ENCODE results near the gene CDK5RAP1.
"Not testable (repeated sequence)": the region's sequence is repeated elsewhere in the genome, so short reads cannot be mapped to it uniquely, and the experiment has no call there.

CDK5RAP1 gene

DNA sequence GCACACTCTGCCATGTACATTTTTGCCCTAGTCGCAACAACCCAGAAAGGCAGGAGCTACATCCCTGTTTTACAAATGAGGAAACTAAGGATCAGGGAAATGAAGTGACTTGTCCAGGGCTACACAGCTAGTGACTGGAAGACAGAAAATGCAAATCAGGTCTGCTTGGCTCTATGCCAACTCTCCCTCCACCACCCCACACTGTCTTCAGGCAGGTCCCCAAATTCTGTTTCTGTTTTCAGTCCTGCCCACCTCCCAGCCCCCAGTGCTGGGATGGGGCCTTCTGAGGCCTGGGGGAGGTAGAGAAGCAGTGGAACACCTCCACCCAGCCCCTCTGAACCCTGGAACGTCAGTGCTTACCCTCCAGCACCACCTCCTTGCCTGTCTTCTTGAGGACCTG is 37.2 kb upstream of the CDK5RAP1 start:
- Histone ChIP-seq H3K27me3 (ENCODE audit: control insufficient read depth, insufficient read depth, low read length) (no peaks in the 10 kb centered on the region), H3K4me1 (ENCODE audit: control insufficient read depth, insufficient read depth, low read length) (peaks cover 15% of the 10 kb centered on the region), H3K4me2 (ENCODE audit: low read length) (no peak overlapping the region), H3K9me3 (replicated peaks; ENCODE audit: low read length) (no peaks in the 10 kb centered on the region), H3K9ac (ENCODE audit: low read depth, low read length) (no peak overlapping the region), H3K36me3 (ENCODE audit: insufficient read depth, low read length) (no peaks in the 10 kb centered on the region), H3K4me3 (ENCODE audit: low read length) (no peak overlapping the region)

- no peak overlapping the region for H3K4me2 ChIP-seq (ENCODE audit: low read length)
- no peaks in the 10 kb centered on the region for H3K36me3 ChIP-seq (ENCODE audit: insufficient read depth, low read length)
Observed at GRCh38 chr20:33437141-33437911, 36.0 kb upstream of the CDK5RAP1 start.

GRCh38 chr20:33434434-33434833 is 33.1 kb upstream of the CDK5RAP1 start:
- Histone ChIP-seq H3K9me3 (replicated peaks; ENCODE audit: low read length) (no peaks in the 10 kb centered on the region), H3K4me2 (ENCODE audit: low read length) (no peak overlapping the region), H3K9ac (ENCODE audit: low read depth, low read length) (no peak overlapping the region), H3K4me3 (ENCODE audit: low read length) (no peak overlapping the region), H3K4me1 (ENCODE audit: control insufficient read depth, insufficient read depth, low read length) (peaks cover 10% of the 10 kb centered on the region), H3K27me3 (ENCODE audit: control insufficient read depth, insufficient read depth, low read length) (no peaks in the 10 kb centered on the region), H3K36me3 (ENCODE audit: insufficient read depth, low read length) (no peaks in the 10 kb centered on the region)

More at GRCh38 chr20:33437141-33437911, 36.0 kb upstream of the CDK5RAP1 start:
- Histone ChIP-seq H3K27me3 (ENCODE audit: control insufficient read depth, insufficient read depth, low read length) (no peaks in the 10 kb centered on the region), H3K9ac (ENCODE audit: low read depth, low read length) (no peak overlapping the region), H3K9me3 (replicated peaks; ENCODE audit: low read length) (no peaks in the 10 kb centered on the region), H3K4me1 (ENCODE audit: control insufficient read depth, insufficient read depth, low read length) (peaks cover 10% of the 10 kb centered on the region), H3K4me3 (ENCODE audit: low read length) (no peak overlapping the region)

DNA sequence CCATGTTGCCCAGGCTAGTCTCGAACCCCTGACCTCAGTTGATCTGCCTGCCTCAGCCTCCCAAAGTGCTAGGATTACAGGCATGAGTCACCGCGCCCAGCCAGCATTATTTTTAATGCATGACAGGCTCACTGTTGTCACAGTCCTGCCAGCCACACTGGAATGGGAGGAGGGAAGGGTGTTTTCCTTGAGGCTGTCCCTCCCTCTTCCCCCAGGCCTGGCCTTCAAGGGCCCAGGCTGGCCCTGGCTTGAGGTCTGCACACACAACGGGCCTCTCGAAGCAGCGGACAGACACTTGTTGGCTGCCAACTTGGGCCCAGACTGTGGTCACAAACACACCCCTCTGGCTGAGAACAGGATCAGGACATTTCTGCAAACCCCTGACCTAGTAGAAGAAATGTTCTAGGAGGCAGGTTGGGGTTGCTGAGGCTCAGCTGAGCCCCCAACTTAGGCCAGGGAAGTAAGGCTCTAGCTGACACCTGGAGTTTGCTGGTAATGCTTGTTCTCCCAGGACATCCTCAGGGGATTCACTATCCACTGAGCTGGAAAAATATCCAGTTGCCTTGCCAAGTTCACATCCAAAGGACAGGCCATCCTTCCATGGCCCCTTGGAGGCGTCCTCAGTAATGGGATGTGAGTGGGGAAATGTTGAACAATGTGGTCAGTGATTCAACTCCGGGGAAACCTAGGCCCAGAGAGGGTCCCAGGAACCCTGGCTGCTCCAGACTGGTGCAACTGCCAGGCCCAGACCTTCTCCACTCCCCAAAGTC is 32.3 kb upstream of the CDK5RAP1 start:
- no peak overlapping the region for H3K4me2 ChIP-seq (ENCODE audit: low read length)
- H3K4me1 ChIP-seq (ENCODE audit: control insufficient read depth, insufficient read depth, low read length), result peaks cover 10% of the 10 kb centered on the region
- H3K9me3 ChIP-seq (replicated peaks; ENCODE audit: low read length), result no peaks in the 10 kb centered on the region
- no peak overlapping the region for H3K9ac ChIP-seq (ENCODE audit: low read depth, low read length)
- no peak overlapping the region for H3K4me3 ChIP-seq (ENCODE audit: low read length)
- H3K36me3 ChIP-seq (ENCODE audit: insufficient read depth, low read length), result no peaks in the 10 kb centered on the region
- no peaks in the 10 kb centered on the region for H3K27me3 ChIP-seq (ENCODE audit: control insufficient read depth, insufficient read depth, low read length)

GRCh38 chr20:33431797-33432381 is 30.6 kb upstream of the CDK5RAP1 start:
- no peaks in the 10 kb centered on the region for H3K9me3 ChIP-seq (replicated peaks; ENCODE audit: low read length)
- H3K27me3 ChIP-seq (ENCODE audit: control insufficient read depth, insufficient read depth, low read length), result no peaks in the 10 kb centered on the region
- H3K36me3 ChIP-seq (ENCODE audit: insufficient read depth, low read length), result no peaks in the 10 kb centered on the region
- no peak overlapping the region for H3K9ac ChIP-seq (ENCODE audit: low read depth, low read length)
- H3K4me2 ChIP-seq (ENCODE audit: low read length), result no peak overlapping the region
- no peak overlapping the region for H3K4me3 ChIP-seq (ENCODE audit: low read length)
- H3K4me1 ChIP-seq (ENCODE audit: control insufficient read depth, insufficient read depth, low read length), result peaks cover 5% of the 10 kb centered on the region

DNA sequence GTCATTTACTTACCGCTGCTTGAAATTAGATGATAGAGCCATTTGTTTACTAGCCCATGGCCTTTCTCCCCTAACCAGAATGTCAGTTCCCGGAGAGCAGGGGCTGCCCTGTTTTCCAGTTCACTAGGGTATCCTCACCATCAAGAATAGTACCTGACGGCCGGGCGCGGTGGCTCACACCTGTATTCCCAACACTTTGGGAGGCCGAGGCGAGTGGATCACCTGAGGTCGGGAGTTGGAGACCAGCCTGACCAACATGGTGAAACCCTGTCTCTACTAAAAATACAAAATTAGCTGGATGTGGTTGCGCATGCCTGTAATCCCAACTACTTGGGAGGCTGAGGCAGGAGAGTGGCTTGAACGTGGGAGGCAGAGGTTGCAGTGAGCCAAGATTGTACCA is 22.6 kb upstream of the CDK5RAP1 start:
- Histone ChIP-seq H3K4me2 (ENCODE audit: low read length) (peak overlapping the region; percentile 5), H3K9ac (ENCODE audit: low read depth, low read length) (peak overlapping the region; percentile 64), H3K4me1 (ENCODE audit: control insufficient read depth, insufficient read depth, low read length) (peaks cover 16% of the 10 kb centered on the region)
- not testable (repeated sequence) for H3K27me3 ChIP-seq (ENCODE audit: control insufficient read depth, insufficient read depth, low read length); H3K4me3 ChIP-seq (ENCODE audit: low read length); H3K9me3 ChIP-seq (replicated peaks; ENCODE audit: low read length); H3K36me3 ChIP-seq (ENCODE audit: insufficient read depth, low read length)

DNA sequence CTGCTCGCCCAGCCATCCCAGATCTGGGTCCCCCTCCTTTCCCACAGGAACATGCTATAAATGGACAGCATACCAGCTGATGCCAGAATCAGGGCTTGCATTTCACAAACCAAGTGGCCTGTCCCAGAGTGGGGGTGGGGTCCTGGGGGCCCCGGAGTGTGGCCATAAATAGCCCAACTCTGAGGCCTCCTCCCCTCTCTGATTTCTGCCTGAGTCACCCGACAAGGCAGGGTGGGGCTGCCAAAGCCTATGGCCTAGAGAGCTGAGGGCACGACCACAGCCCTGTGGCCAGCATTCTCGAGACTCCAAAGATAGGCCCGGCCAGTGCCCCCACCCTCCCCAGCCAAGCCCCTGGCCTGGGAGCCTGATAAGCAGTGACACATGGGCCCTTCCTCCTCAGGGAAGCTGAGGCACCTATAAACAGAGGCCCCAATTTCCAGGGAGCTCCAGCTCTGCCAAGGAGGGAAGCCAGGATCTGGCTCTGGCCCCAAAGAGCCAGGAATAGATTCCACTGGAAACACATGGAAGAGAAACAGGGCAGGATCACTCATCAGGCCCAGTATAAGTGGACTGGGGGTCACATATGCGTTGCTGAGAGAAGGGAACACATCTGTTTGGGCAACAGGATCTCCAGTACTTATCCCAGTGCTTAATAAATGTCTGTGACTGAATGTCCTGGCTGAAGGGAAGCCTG is 22.0 kb upstream of the CDK5RAP1 start:
- H3K4me2 ChIP-seq (ENCODE audit: low read length), result peak overlapping the region; percentile 5
- no peaks in the 10 kb centered on the region for H3K36me3 ChIP-seq (ENCODE audit: insufficient read depth, low read length)
- no peaks in the 10 kb centered on the region for H3K27me3 ChIP-seq (ENCODE audit: control insufficient read depth, insufficient read depth, low read length)
- H3K4me3 ChIP-seq (ENCODE audit: low read length), result no peak overlapping the region
- H3K9ac ChIP-seq (ENCODE audit: low read depth, low read length), result peak overlapping the region; percentile 64
- no peaks in the 10 kb centered on the region for H3K9me3 ChIP-seq (replicated peaks; ENCODE audit: low read length)
- peaks cover 16% of the 10 kb centered on the region for H3K4me1 ChIP-seq (ENCODE audit: control insufficient read depth, insufficient read depth, low read length)

GRCh38 chr20:33419140-33419974 is 18.0 kb upstream of the CDK5RAP1 start:
- Histone ChIP-seq H3K27me3 (ENCODE audit: control insufficient read depth, insufficient read depth, low read length) (no peaks in the 10 kb centered on the region), H3K4me2 (ENCODE audit: low read length) (no peak overlapping the region), H3K36me3 (ENCODE audit: insufficient read depth, low read length) (no peaks in the 10 kb centered on the region), H3K9ac (ENCODE audit: low read depth, low read length) (no peak overlapping the region), H3K4me1 (ENCODE audit: control insufficient read depth, insufficient read depth, low read length) (peaks cover 16% of the 10 kb centered on the region), H3K4me3 (ENCODE audit: low read length) (no peak overlapping the region), H3K9me3 (replicated peaks; ENCODE audit: low read length) (no peaks in the 10 kb centered on the region)

- Histone ChIP-seq H3K4me3 (ENCODE audit: low read length) (no peak overlapping the region), H3K36me3 (ENCODE audit: insufficient read depth, low read length) (no peaks in the 10 kb centered on the region), H3K4me2 (ENCODE audit: low read length) (no peak overlapping the region), H3K9me3 (replicated peaks; ENCODE audit: low read length) (no peaks in the 10 kb centered on the region), H3K27me3 (ENCODE audit: control insufficient read depth, insufficient read depth, low read length) (no peaks in the 10 kb centered on the region), H3K4me1 (ENCODE audit: control insufficient read depth, insufficient read depth, low read length) (peaks cover 6% of the 10 kb centered on the region), H3K9ac (ENCODE audit: low read depth, low read length) (no peak overlapping the region)
Observed at GRCh38 chr20:33418033-33418432, 16.7 kb upstream of the CDK5RAP1 start.

- Histone ChIP-seq H3K9me3 (replicated peaks; ENCODE audit: low read length) (no peaks in the 10 kb centered on the region), H3K4me3 (ENCODE audit: low read length) (no peak overlapping the region), H3K4me1 (ENCODE audit: control insufficient read depth, insufficient read depth, low read length) (no peaks in the 10 kb centered on the region), H3K9ac (ENCODE audit: low read depth, low read length) (no peak overlapping the region), H3K36me3 (ENCODE audit: insufficient read depth, low read length) (peaks cover 9% of the 10 kb centered on the region), H3K27me3 (ENCODE audit: control insufficient read depth, insufficient read depth, low read length) (no peaks in the 10 kb centered on the region), H3K4me2 (ENCODE audit: low read length) (no peak overlapping the region)
Observed at GRCh38 chr20:33415948-33416347, 14.6 kb upstream of the CDK5RAP1 start.

GRCh38 chr20:33412484-33412838 is 11.1 kb upstream of the CDK5RAP1 start:
- Histone ChIP-seq H3K9ac (ENCODE audit: low read depth, low read length) (no peak overlapping the region), H3K36me3 (ENCODE audit: insufficient read depth, low read length) (peaks cover 15% of the 10 kb centered on the region), H3K4me1 (ENCODE audit: control insufficient read depth, insufficient read depth, low read length) (no peaks in the 10 kb centered on the region), H3K27me3 (ENCODE audit: control insufficient read depth, insufficient read depth, low read length) (no peaks in the 10 kb centered on the region), H3K4me3 (ENCODE audit: low read length) (no peak overlapping the region), H3K4me2 (ENCODE audit: low read length) (no peak overlapping the region), H3K9me3 (replicated peaks; ENCODE audit: low read length) (no peaks in the 10 kb centered on the region)

All from skeletal muscle satellite cell (primary cell).